ENCODE results near the gene ESYT2.

ESYT2 gene

DNA sequence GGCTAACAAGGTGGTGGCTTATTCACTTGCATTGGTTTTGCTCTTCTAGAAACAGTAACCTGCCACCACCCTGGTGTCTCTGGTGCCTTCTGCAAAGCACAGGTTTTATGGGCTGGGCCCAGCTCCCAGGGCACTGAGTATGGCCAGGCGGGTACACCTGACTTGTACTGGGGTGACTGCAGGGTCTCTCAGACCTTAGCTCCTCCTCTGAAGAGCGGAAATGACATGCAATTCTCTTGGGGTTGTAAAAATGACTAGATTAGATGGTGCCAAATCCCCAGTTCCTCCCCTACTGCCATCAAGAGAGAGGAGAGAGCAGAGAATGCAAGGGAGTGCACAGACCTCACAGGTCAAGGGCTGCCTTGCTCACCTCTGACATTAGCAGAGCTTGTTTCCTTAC is 14.7 kb downstream of the ESYT2 start:
- DNase-seq (ENCODE audit: low read depth in 1 of 2, low spot score in 1 of 2): peak in 1 of 2 experiments; percentile 27
- in situ Hi-C loops (cut with HindIII; ENCODE audit: low pct_unique_long_range_greater_than_20kb, low sequenced_read_pairs): no loop called here
- TF ChIP-seq JUND (IDR thresholded peaks at IDR 0.05; ENCODE audit: low read depth): no peak

DNA sequence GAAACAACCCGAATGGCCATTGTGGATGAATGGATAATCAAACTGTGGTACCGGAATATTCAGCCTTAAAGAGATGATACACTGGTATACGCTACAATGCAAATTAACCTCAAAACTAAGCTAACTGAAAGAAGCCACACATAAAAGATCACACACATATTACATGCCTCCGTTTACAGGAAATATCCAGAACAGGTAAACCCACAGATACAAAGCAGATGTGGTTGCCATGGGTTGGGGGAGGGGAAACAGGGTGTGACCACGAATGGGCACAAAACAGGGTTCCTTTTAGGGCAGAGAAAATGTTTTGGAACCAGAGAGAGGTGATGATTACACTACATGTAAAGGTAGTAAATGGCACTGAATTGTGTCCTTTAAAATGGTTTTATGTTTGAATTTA is 16.6 kb downstream of the ESYT2 start:
- in situ Hi-C loops (cut with HindIII; ENCODE audit: low pct_unique_long_range_greater_than_20kb, low sequenced_read_pairs): no loop called here
- no peak for TF ChIP-seq JUND (IDR thresholded peaks at IDR 0.05; ENCODE audit: low read depth)
- DNase-seq (ENCODE audit: low read depth in 1 of 2, low spot score in 1 of 2): no peak

DNA sequence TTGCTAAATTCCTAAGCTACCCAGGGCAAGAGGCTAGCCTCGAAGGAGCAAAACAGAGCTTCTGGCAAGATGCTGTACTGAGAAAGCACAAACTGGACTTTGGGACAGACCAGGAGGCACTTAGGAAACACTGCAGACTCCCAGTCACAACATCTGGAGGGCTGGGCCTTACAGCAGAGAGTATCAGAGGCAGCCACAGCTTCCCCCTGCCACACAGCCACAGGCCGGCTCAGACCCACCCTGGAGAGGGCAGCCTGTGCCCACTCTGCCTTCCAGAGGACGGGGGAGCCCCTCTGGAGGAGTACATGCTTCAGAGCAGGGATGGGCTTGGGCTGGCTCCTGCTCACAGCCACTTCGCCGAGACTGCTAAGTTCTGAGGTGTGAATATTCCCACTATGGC is 17.4 kb downstream of the ESYT2 start:
- TF ChIP-seq JUND (IDR thresholded peaks at IDR 0.05; ENCODE audit: low read depth): no peak
- DNase-seq (ENCODE audit: low read depth in 1 of 2, low spot score in 1 of 2): no peak
- in situ Hi-C loops (cut with HindIII; ENCODE audit: low pct_unique_long_range_greater_than_20kb, low sequenced_read_pairs): no loop called here

DNA sequence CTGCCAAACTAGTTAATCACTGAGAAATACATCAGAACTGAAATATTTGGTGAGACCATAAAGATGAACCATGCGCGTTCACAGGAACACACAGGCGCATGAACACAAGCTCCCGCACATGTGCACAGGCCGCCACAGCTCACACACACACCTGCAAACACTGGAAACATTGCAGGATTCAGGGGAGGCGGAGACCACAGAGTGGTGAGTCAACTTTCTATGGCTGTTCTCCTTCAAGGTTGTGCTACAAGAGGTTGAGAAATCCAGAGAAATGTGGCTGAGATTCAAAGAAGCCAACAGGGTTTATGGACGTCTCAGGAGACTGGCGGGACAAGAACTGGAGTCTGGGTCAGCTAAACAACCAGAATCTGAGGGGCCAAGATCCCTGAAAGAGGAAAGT is 17.8 kb downstream of the ESYT2 start:
- in situ Hi-C loops (cut with HindIII; ENCODE audit: low pct_unique_long_range_greater_than_20kb, low sequenced_read_pairs): no loop called here
- no peak for TF ChIP-seq JUND (IDR thresholded peaks at IDR 0.05; ENCODE audit: low read depth)
- peak in 1 of 2 experiments; percentile 27 for DNase-seq (ENCODE audit: low read depth in 1 of 2, low spot score in 1 of 2)

DNA sequence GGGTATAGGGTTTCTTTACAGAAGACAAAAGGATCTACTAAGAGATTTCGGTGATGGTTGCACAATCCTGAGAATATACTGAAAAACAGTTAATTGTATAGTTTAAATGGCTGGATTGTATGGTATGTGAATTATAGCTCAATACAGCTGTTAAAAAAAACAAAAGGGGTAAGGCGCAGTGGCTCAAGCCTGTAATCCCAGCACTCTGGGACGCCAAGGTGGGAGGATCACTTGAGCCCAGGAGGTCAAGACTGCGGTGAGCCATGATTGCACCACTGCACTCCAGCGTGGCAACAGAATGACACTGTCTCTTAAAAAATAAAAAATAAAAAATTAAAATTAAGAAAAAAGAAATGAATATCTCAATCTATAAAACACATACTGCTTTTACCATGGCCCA is 18.5 kb downstream of the ESYT2 start:
- DNase-seq (ENCODE audit: low read depth in 1 of 2, low spot score in 1 of 2): no peak
- no peak for TF ChIP-seq JUND (IDR thresholded peaks at IDR 0.05; ENCODE audit: low read depth)
- in situ Hi-C loops (cut with HindIII; ENCODE audit: low pct_unique_long_range_greater_than_20kb, low sequenced_read_pairs): no loop called here

DNA sequence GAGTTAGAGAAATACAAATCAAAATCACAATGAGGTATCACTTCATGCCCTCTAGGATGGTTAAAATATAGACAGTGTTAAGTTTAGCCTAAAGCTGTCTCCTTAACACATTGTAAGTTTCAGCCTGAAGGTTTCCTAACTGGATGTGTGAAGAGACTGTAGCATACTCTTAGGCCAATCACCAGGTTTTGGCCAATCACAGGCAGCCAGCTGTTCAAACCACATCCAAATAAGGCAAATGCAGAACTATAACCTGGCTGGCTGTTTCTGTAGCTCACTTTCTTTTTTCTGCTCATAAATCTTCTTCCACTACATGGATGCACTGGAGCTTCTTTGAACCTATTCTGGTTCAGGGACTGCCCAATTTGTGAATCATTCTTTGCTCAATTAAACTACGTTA is 19.7 kb downstream of the ESYT2 start:
- peak in 1 of 2 experiments; percentile 32 for DNase-seq (ENCODE audit: low read depth in 1 of 2, low spot score in 1 of 2)
- no peak for TF ChIP-seq JUND (IDR thresholded peaks at IDR 0.05; ENCODE audit: low read depth)
- in situ Hi-C loops (cut with HindIII; ENCODE audit: low pct_unique_long_range_greater_than_20kb, low sequenced_read_pairs): no loop called here

DNA sequence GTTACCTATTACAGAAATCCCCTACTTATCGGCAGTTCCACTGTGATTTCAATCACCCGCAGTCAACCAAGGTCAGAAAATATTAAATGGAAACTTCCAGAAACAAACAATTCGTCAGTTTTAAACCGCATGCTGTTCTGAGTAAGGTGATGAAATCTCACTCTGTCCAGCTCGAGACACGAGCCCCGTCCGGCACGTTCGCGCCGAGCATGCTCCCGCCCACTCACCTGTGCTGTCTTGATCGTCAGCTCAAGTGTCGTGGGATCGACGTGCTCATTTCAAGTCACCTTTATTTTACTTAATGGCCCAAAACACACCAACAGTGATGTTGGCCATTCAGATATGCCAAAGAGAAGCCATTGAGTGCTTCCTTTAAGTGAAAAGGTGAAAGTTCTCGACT is 21.2 kb downstream of the ESYT2 start:
- no peak for TF ChIP-seq JUND (IDR thresholded peaks at IDR 0.05; ENCODE audit: low read depth)
- in situ Hi-C loops (cut with HindIII; ENCODE audit: low pct_unique_long_range_greater_than_20kb, low sequenced_read_pairs): no loop called here
- no peak for DNase-seq (ENCODE audit: low read depth in 1 of 2, low spot score in 1 of 2)

DNA sequence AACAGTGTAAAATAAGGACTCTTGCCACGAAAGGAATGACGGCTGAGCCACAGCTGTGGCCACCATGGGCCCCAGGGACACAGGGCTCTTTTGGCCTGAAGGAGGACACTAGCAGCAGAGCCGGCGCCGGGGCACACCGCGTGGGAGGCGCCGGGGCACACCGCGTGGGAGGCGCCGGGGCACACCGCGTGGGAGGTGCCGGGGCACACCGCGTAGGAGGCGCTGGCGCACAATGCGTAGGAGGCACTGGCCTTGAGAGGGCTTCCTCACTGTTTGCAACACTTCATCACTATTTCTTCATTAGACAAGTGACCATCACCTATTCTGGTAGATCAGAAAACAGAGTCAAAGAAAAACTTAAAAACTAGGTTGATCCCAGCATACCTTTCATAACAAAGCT is 23.4 kb downstream of the ESYT2 start:
- TF ChIP-seq JUND (IDR thresholded peaks at IDR 0.05; ENCODE audit: low read depth): no peak
- no peak for DNase-seq (ENCODE audit: low read depth in 1 of 2, low spot score in 1 of 2)
- in situ Hi-C loops (cut with HindIII; ENCODE audit: low pct_unique_long_range_greater_than_20kb, low sequenced_read_pairs): no loop called here

DNA sequence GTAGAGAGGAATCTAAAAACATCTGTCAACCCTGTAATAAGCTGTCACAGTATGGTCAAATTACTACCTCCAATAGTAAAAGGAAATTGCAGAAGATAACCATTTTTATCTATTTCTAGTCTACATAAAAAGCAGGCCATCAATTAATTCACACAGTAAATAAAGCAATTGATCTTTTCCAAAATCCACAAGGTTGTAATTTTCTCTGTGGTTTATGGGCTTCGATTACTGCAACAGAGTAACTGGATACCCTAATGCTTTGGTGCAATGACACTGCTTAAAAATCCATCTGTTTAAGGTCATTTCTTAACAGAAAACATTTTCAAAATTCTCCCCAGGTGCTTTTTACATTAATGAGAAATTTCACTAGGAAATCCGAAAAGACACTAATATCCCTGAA is 23.9 kb downstream of the ESYT2 start:
- no peak for DNase-seq (ENCODE audit: low read depth in 1 of 2, low spot score in 1 of 2)
- in situ Hi-C loops (cut with HindIII; ENCODE audit: low pct_unique_long_range_greater_than_20kb, low sequenced_read_pairs): no loop called here
- no peak for TF ChIP-seq JUND (IDR thresholded peaks at IDR 0.05; ENCODE audit: low read depth)

DNA sequence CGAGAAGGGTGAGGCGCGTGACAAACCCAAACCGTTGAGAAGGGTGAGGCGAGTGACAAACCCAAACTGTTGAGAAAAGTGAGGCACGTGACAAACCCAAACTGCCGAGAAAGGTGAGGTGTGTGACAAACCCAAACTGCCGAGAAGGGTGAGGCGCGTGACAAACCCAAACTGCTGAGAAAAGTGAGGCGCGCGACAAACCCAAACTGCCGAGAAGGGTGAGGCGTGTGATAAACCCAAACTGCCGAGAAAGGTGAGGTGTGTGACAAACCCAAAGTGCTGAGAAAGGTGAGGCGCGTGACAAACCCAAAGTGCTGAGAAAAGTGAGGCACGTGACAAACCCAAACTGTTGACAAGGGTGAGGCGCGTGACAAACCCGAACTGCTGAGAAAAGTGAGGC is 25.0 kb downstream of the ESYT2 start:
- in situ Hi-C loops (cut with HindIII; ENCODE audit: low pct_unique_long_range_greater_than_20kb, low sequenced_read_pairs): no loop called here
- no peak for TF ChIP-seq JUND (IDR thresholded peaks at IDR 0.05; ENCODE audit: low read depth)
- DNase-seq (ENCODE audit: low read depth in 1 of 2, low spot score in 1 of 2): no peak

DNA sequence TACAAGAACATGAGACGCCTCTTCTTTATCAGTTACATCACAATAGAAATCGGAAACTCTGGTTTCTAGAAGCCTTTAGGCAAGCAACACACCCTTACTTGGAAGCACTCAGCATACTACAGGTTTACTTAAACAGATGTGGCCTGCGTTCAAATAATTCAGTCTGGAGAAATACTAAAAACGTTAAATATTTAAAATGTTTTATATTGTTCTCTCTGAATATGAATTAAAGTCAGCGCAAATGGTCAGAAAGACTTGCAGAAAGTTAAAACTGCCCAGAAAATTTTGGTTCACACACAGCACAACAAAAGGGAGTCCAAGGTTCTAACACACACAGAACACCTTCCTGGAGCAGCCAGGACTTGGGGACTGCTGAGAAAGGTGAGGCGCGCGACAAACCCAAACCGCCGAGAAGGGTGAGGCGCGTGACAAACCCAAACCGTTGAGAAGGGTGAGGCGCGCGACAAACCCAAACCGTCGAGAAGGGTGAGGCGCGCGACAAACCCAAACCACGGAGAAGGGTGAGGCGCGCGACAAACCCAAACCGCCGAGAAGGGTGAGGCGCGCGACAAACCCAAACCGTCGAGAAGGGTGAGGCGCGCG is 25.8 kb downstream of the ESYT2 start:
- in situ Hi-C loops (cut with HindIII; ENCODE audit: low pct_unique_long_range_greater_than_20kb, low sequenced_read_pairs): no loop called here
- no peak for TF ChIP-seq JUND (IDR thresholded peaks at IDR 0.05; ENCODE audit: low read depth)
- peak in 1 of 2 experiments; percentile 53 for DNase-seq (ENCODE audit: low read depth in 1 of 2, low spot score in 1 of 2)

DNA sequence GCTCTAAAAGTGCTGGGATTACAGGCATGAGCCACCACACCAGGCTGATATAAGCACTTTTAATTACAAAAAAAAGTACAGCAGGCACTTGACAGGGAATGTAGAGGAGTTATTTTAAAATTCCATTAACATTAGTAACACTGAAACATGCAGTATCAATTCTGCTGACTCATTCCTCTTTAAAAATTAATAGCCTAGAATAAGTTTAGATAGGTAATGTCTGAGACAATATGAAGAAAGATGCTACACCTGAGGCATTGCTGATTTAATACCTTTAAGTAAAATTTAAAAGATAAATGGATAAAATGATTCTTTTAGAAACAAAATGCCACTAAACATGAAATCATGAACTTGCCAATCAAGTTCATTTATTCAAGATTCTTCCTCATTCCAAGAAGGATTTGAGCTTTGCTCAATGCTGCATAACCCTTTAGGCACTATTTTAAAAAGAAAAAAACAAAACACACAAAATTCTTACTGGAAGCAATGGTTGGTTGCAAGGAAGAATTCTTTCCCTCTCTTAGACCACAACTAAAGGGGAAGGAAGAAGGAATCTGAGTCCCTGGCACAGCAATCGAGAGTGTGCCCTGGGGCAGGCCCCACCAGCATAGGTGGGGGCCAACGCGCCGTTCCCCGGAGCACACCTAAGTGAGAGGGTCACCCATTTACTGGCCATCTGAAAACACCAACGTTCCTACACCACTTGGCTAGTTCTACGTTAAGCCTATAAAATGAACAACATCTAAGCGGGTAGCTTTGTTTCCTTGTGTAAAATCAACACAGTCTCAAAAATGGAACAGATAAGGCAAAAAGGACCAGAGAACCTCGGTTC is 26.6 kb downstream of the ESYT2 start:
- DNase-seq (ENCODE audit: low read depth in 1 of 2, low spot score in 1 of 2): peak in 1 of 2 experiments; percentile 58
- in situ Hi-C loops (cut with HindIII; ENCODE audit: low pct_unique_long_range_greater_than_20kb, low sequenced_read_pairs): no loop called here
- TF ChIP-seq JUND (IDR thresholded peaks at IDR 0.05; ENCODE audit: low read depth): no peak

DNA sequence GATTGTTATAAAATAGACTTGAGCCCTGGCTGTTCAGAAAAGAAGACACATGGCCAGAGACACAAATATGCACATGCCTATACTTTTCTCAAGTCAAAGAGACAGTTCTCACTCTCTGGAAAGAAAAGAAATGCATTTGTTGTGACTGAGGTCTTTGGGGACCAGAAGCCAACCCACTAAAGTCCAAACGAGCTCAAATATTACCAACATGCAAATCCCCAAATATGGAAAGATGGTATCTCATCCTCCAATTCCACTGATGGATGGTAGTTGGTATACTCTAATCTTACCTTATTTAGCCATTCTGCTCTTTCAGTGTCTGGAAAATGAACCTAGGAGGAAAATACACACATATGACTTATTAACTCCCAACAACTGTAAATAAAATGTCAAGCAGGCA is 30.6 kb downstream of the ESYT2 start:
- no peak for TF ChIP-seq JUND (IDR thresholded peaks at IDR 0.05; ENCODE audit: low read depth)
- in situ Hi-C loops (cut with HindIII; ENCODE audit: low pct_unique_long_range_greater_than_20kb, low sequenced_read_pairs): no loop called here
- no peak for DNase-seq (ENCODE audit: low read depth in 1 of 2, low spot score in 1 of 2)

Data from T47D (cell line).